PC-3 (cell line): ENCODE measurements around the gene TFDP2. TPM values are rescaled to one million over a fixed set of nuclear protein-coding genes. Genes with fewer than 3 reads are reported as not detected.

Experiments used
- ATAC-seq: fragments of 200-7000 bp; cut with Tn5 transposase; 2 replicates; pipeline ENCODE4 v1.9.1; 2020; ENCODE audit warnings: mild to moderate bottlenecking, moderate library complexity
- BruUV-seq: library from RNA; stranded (reverse); fragments of 400-500 nt; replicated peaks from 2 replicates; lab custom pipeline; 2021; lab: Mats Ljungman, UMichigan
- CTCF ChIA-PET: fragments of 300-600 bp; sonication (Branson Sonifier 250); formaldehyde crosslinking; loops from one replicate; lab custom pipeline; 2022; ENCODE audit warnings: antibody characterized with exemption; lab: Charles Lee
- POLR2A ChIA-PET: fragments of 300-600 bp; sonication (Branson Sonifier 250); formaldehyde crosslinking; loops from one replicate; lab custom pipeline; 2022; ENCODE audit warnings: antibody characterized with exemption; ENCODE audit not compliant: unreplicated experiment; lab: Charles Lee
- DNase-seq: peaks from one replicate; pipeline ENCODE4 v3.0.0-alpha.2; 2015
- H2AFZ ChIP-seq: fragments of 300-600 bp; sonication (generic); 2 replicates; pipeline ENCODE4 v1.6.0; 2016; ENCODE audit warnings: antibody characterized with exemption, low read length
- H3F3A ChIP-seq: fragments of 300-600 bp; sonication (generic); one replicate; pipeline ENCODE4 v1.6.0; 2017; ENCODE audit warnings: antibody characterized with exemption, low read length, control low read depth, mild to moderate bottlenecking; ENCODE audit not compliant: unreplicated experiment
- H3K27ac ChIP-seq: fragments of 300-600 bp; sonication (generic); 2 replicates; pipeline ENCODE4 v1.5.1; 2016; ENCODE audit warnings: mild to moderate bottlenecking, low read length
- H3K27me3 ChIP-seq: fragments of 300-600 bp; sonication (generic); 2 replicates; pipeline ENCODE4 v1.6.1; 2016; ENCODE audit warnings: low read length, mixed read lengths
- H3K36me3 ChIP-seq: fragments of 300-600 bp; sonication (generic); 2 replicates; pipeline ENCODE4 v1.6.1; 2016; ENCODE audit warnings: low read depth, mixed run types, low read length, mixed read lengths
- H3K4me1 ChIP-seq: fragments of 300-600 bp; sonication (generic); 2 replicates; pipeline ENCODE4 v1.5.1; 2016; ENCODE audit warnings: low read length; ENCODE audit not compliant: insufficient read depth
- H3K4me2 ChIP-seq: fragments of 300-600 bp; sonication (generic); 2 replicates; pipeline ENCODE4 v1.6.0; 2016; ENCODE audit warnings: low read length
- H3K4me3 ChIP-seq: fragments of 300-600 bp; sonication (generic); 2 replicates; pipeline ENCODE4 v1.5.1; 2016; ENCODE audit warnings: mild to moderate bottlenecking, low read length, mixed read lengths
- H3K79me2 ChIP-seq: fragments of 300-600 bp; sonication (generic); 2 replicates; pipeline ENCODE4 v1.6.1; 2017; ENCODE audit warnings: low read length, mixed read lengths
- H3K9ac ChIP-seq: fragments of 300-600 bp; sonication (generic); 2 replicates; pipeline ENCODE4 v1.6.0; 2016; ENCODE audit warnings: mild to moderate bottlenecking, low read length
- H3K9me2 ChIP-seq: fragments of 300-600 bp; sonication (generic); replicated peaks from 2 replicates; pipeline ENCODE4 v1.6.1; 2016; ENCODE audit warnings: mixed run types, low read length, mixed read lengths
- H3K9me3 ChIP-seq: fragments of 300-600 bp; sonication (generic); 2 replicates; pipeline ENCODE4 v1.6.1; 2016; ENCODE audit warnings: low read length, mixed read lengths
- H4K20me1 ChIP-seq: fragments of 300-600 bp; sonication (generic); 2 replicates; pipeline ENCODE4 v1.6.1; 2016; ENCODE audit warnings: low read length, mixed read lengths
- CTCF ChIP-seq: fragments of 300-600 bp; sonication (generic); conservative IDR thresholded peaks from 2 replicates; pipeline ENCODE4 v1.5.1; 2017; ENCODE audit warnings: antibody characterized with exemption, low read depth, mild to moderate bottlenecking, low read length
- EZH2 ChIP-seq: fragments of 300-600 bp; sonication (generic); IDR thresholded peaks from one replicate; pipeline ENCODE4 v1.6.1; 2017; ENCODE audit warnings: antibody characterized with exemption, mild to moderate bottlenecking, low read length; ENCODE audit not compliant: unreplicated experiment
- EZH2phosphoT487 ChIP-seq: fragments of 300-600 bp; sonication (generic); IDR thresholded peaks from 2 replicates; pipeline ENCODE4 v1.6.1; 2018; ENCODE audit warnings: mild to moderate bottlenecking, antibody characterized with exemption, low read length, borderline replicate concordance
- intact Hi-C: fragments of 100-400 bp; cut with micrococcal nuclease; formaldehyde crosslinking; loops from 2 replicates; pipeline ENCODE4 v1.9.0; 2023
- total RNA-seq: library from RNA; depleted of rRNA; stranded (reverse); fragments of >200 nt; gene quantifications from 2 replicates; pipeline ENCODE4 v1.2.3, GENCODE V29; 2014

TFDP2 gene
- total RNA-seq, 1 experiment from 2014 or later: 37.9 TPM

- Histone ChIP-seq H3K9ac (no peak overlapping the region), H3K9me2 (no peaks in the 10 kb centered on the region), H3K4me2 (no peak overlapping the region), H3F3A (no peaks in the 10 kb centered on the region), H3K36me3 (no peaks in the 10 kb centered on the region), H2AFZ (no peak overlapping the region), H4K20me1 (no peaks in the 10 kb centered on the region), H3K4me1 (no peaks in the 10 kb centered on the region), H3K9me3 (no peaks in the 10 kb centered on the region), H3K79me2 (no peaks in the 10 kb centered on the region), H3K27ac (no peak overlapping the region), H3K4me3 (no peak overlapping the region), H3K27me3 (no peaks in the 10 kb centered on the region)
- DNase-seq (no peak), ATAC-seq (no peak)
- no TSS peak for BruUV-seq
- POLR2A ChIA-PET: no interaction called here
- TF ChIP-seq EZH2phosphoT487: no peak
- no peak for TF ChIP-seq EZH2
- TF ChIP-seq CTCF: no peak
- intact Hi-C loops: no loop called here
- CTCF ChIA-PET: no interaction called here
Observed at GRCh38 chr3:141971571-141971970, 177.8 kb downstream of the TFDP2 start.

GRCh38 chr3:141969711-141970110 lies 179.6 kb downstream of the TFDP2 start:
- POLR2A ChIA-PET: no interaction called here
- no peak overlapping the region for H2AFZ ChIP-seq
- H4K20me1 ChIP-seq: no peaks in the 10 kb centered on the region
- no peaks in the 10 kb centered on the region for H3K79me2 ChIP-seq
- intact Hi-C loops: no loop called here
- H3K27ac ChIP-seq: no peak overlapping the region
- no peak for DNase-seq
- H3K9ac ChIP-seq: no peak overlapping the region
- no peak overlapping the region for H3K4me2 ChIP-seq
- no peaks in the 10 kb centered on the region for H3K4me1 ChIP-seq
- BruUV-seq: no TSS peak
- H3K9me3 ChIP-seq: no peaks in the 10 kb centered on the region
- no peak for TF ChIP-seq CTCF
- TF ChIP-seq EZH2phosphoT487: no peak
- TF ChIP-seq EZH2: no peak
- CTCF ChIA-PET: no interaction called here
- no peak overlapping the region for H3K4me3 ChIP-seq
- H3K36me3 ChIP-seq: no peaks in the 10 kb centered on the region
- H3K27me3 ChIP-seq: no peaks in the 10 kb centered on the region
- no peak for ATAC-seq
- no peaks in the 10 kb centered on the region for H3K9me2 ChIP-seq
- H3F3A ChIP-seq: no peaks in the 10 kb centered on the region

GRCh38 chr3:141965471-141965870 lies 183.9 kb downstream of the TFDP2 start:
- TF ChIP-seq EZH2phosphoT487 (no peak), CTCF (no peak)
- Histone ChIP-seq H3F3A (no peaks in the 10 kb centered on the region), H3K79me2 (no peaks in the 10 kb centered on the region), H3K9me3 (no peaks in the 10 kb centered on the region), H3K4me1 (peaks cover 5% of the 10 kb centered on the region; the same call in 1 of the 2 replicates), H3K36me3 (no peaks in the 10 kb centered on the region), H3K4me2 (no peak overlapping the region), H3K9me2 (no peaks in the 10 kb centered on the region), H3K9ac (no peak overlapping the region), H3K27me3 (no peaks in the 10 kb centered on the region), H3K27ac (no peak overlapping the region), H2AFZ (no peak overlapping the region), H3K4me3 (no peak overlapping the region), H4K20me1 (no peaks in the 10 kb centered on the region)
- CTCF ChIA-PET: no interaction called here
- POLR2A ChIA-PET: no interaction called here
- ATAC-seq (no peak), DNase-seq (no peak)
- BruUV-seq: no TSS peak
- intact Hi-C loops: no loop called here
